ENCODE data around the gene JADE1. TPM values are rescaled to one million over a fixed set of nuclear protein-coding genes. Genes with fewer than 3 reads are reported as not detected.

The JADE1 gene
- total and polyA plus RNA-seq, 9 of the 15 experiments (the other 6 are each of a cell fraction or from before 2014, with no cell fraction given), result 8.3 to 37.9 (median 24.4) TPM

DNA sequence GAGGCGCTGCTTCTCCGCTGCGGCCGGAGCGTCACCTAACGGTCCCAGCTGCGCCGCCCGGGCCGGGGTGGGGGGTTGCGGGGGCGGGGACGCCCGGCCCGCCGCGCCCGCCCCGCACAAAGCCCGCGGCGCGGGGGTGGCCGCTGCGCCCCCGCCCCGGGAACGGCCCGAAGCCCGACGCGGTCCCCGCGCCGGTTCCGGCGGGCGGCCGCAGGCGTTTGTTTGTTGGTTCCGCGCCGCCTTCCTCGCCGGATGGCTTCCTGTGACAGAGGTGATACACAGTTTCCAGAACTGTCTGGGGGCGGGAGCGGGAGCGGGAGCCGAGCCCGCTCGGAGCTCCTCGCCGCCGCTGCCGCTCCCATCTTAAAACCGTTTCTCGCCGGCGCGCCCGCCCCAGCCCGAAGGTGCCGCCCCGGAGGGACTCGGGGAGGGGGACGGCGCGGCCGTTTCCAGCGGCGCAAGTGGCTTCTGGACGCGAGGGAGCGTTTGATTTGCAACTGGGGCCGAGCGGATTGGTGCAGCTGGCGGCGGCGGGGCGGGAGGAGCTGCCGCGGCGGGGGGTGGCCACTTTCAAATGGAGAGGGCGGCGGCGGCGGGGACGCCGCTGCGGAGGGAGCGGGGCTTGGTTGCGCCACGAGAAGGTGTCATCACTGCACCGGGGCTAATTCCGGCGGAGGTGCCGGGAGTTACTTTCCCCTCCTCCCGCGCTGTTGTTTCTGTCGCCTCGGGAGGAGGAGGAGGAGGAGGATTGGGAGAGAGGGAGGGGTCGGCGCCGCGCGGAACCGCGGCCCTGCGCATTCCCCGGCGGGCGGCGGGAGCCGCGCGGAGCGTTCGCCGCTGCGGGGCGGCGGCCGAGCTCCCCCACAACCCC is 2.3 kb downstream of the JADE1 start (continued):
- no peak for TF ChIP-seq ZNF318 (IDR thresholded peaks at IDR 0.05; ENCODE audit: borderline replicate concordance in 1 of 2, low read depth in 1 of 2)
- no peak for TF ChIP-seq KAT8 (IDR thresholded peaks at IDR 0.05; ENCODE audit: low read depth)
- TF ChIP-seq HMG20A (CRISPR knock-in tag; conservative IDR thresholded peaks at IDR 0.05), result no peak
- TF ChIP-seq, protein P1, sequence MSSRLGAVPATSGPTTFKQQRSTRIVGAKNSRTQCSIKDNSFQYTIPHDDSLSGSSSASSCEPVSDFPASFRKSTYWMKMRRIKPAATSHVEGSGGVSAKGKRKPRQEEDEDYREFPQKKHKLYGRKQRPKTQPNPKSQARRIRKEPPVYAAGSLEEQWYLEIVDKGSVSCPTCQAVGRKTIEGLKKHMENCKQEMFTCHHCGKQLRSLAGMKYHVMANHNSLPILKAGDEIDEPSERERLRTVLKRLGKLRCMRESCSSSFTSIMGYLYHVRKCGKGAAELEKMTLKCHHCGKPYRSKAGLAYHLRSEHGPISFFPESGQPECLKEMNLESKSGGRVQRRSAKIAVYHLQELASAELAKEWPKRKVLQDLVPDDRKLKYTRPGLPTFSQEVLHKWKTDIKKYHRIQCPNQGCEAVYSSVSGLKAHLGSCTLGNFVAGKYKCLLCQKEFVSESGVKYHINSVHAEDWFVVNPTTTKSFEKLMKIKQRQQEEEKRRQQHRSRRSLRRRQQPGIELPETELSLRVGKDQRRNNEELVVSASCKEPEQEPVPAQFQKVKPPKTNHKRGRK (tag; IDR thresholded peaks at IDR 0.05), result no peak
- no peak for TF ChIP-seq YBX1 (IDR thresholded peaks at IDR 0.05)
- no peak for TF ChIP-seq ARID2 (IDR thresholded peaks at IDR 0.05)
- no peak for TF ChIP-seq SETDB1 (IDR thresholded peaks at IDR 0.05; ENCODE audit: low read length)
- no peak for TF ChIP-seq NFE2L1 (tag; IDR thresholded peaks at IDR 0.05; ENCODE audit: borderline replicate concordance, low read depth)
- TF ChIP-seq PRPF4 (IDR thresholded peaks at IDR 0.05; ENCODE audit: insufficient read depth, low read depth, low read length, poor library complexity, severe bottlenecking), result no peak
- peak; percentile 74 for TF ChIP-seq CHD1 (IDR thresholded peaks at IDR 0.05; ENCODE audit: low read length)
- no peak; the same call in 1 of the 2 replicates for TF ChIP-seq ETV5 (CRISPR knock-in tag; IDR thresholded peaks at IDR 0.05; ENCODE audit: low read depth)
- TF ChIP-seq PHB2 (IDR thresholded peaks at IDR 0.05; ENCODE audit: low read depth), result no peak
- no peak for TF ChIP-seq PCBP2 (IDR thresholded peaks at IDR 0.05; ENCODE audit: low read depth, low read length, poor library complexity, severe bottlenecking)
- TF ChIP-seq COPS2 (conservative IDR thresholded peaks at IDR 0.05), result no peak
- peak in 1 of 2 experiments; percentile 53; a peak in 2 of 4 replicates for TF ChIP-seq SRF (CRISPR knock-in tag; IDR thresholded peaks at IDR 0.05)

Data from K562 (cell line).